HepG2 (cell line): Measurements from ENCODE around the gene KANK4. TPM values are rescaled to one million over a fixed set of nuclear protein-coding genes. Genes with fewer than 3 reads are reported as not detected.
A peak's percentile ranks its signal among the peaks of the same experiment; 100 is the strongest.

Experiments
- ATAC-seq: fragments of 200-7000 bp; cut with Tn5 transposase; 3 replicates; pipeline ENCODE4 v1.9.1; 2020; ENCODE audit warnings: mild to moderate bottlenecking, moderate library complexity
- BruUV-seq: library from RNA; stranded (reverse); fragments of 400-500 nt; replicated peaks from 2 replicates; lab custom pipeline; 2021; lab: Mats Ljungman, UMichigan
- CTCF ChIA-PET: fragments of 300-600 bp; formaldehyde crosslinking; extraction: SDS; loops from one replicate; lab custom pipeline; 2021; ENCODE audit warnings: low total read pairs, inconsistent platforms, low intra/inter-chr PET ratio; lab: Yijun Ruan, JAX
- POLR2A ChIA-PET: fragments of 350-600 bp; sonication (Branson Sonifier 250); formaldehyde crosslinking; loops from one replicate; lab custom pipeline; 2020; ENCODE audit warnings: antibody characterized with exemption, inconsistent platforms; lab: Yijun Ruan, JAX
- DNase-seq: peaks from one replicate; pipeline ENCODE4 v3.0.0-alpha.2; 2015; ENCODE audit warnings: low spot score
- FAIRE-seq: peaks from 3 replicates; lab custom pipeline; 2011; peaks lifted over from hg19 to GRCh38; lab: Jason Lieb, UNC
- H2AFZ ChIP-seq: one replicate; pipeline ENCODE4 v1.6.1; 2011; ENCODE audit warnings: low read length, inconsistent platforms
- H3K27ac ChIP-seq: fragments of 300-600 bp; 3 replicates; pipeline ENCODE4 v1.8.0; 2011; ENCODE audit warnings: mixed run types, mild to moderate bottlenecking, mixed read lengths, low read length, inconsistent platforms; ENCODE audit not compliant: insufficient read depth; ENCODE audit errors: extremely low read length
- H3K27me3 ChIP-seq, 2 experiments: fragments of 200-600 bp in 1 of 2; 2 replicates in 1 of 2; 3 replicates in 1 of 2; pipeline versions ENCODE4 v1.6.0 to v1.8.0; 2011; ENCODE audit warnings: low read length in 2 of 2, mild to moderate bottlenecking in 2 of 2, moderate library complexity in 2 of 2, inconsistent platforms in 1 of 2; ENCODE audit not compliant: insufficient read depth in 2 of 2, control insufficient read depth in 1 of 2
- H3K36me3 ChIP-seq, 2 experiments: fragments of 200-600 bp in 1 of 2; replicated peaks in 1 of 2; 2 replicates in 1 of 2; 3 replicates in 1 of 2; pipeline versions ENCODE4 v1.5.1 to v1.8.0; 2011; ENCODE audit warnings: low read length in 2 of 2, inconsistent platforms in 1 of 2; ENCODE audit not compliant: insufficient read depth in 2 of 2, control insufficient read depth in 1 of 2
- H3K4me1 ChIP-seq: 2 replicates; pipeline ENCODE4 v1.5.1; 2012; ENCODE audit warnings: low read length, inconsistent platforms; ENCODE audit not compliant: insufficient read depth
- H3K4me2 ChIP-seq: 2 replicates; pipeline ENCODE4 v1.6.0; 2011; ENCODE audit warnings: low read depth, low read length, inconsistent platforms
- H3K4me3 ChIP-seq, 3 experiments: fragments of 200-600 bp in 1 of 3; sonication (generic), shearing (Covaris generic) in 1 of 3; replicated peaks in 1 of 3; 2 replicates each; pipeline ENCODE4 v1.5.1; 2011 to 2016; ENCODE audit warnings: low read length in 3 of 3, inconsistent platforms in 2 of 3, low read depth in 2 of 3, mild to moderate bottlenecking in 2 of 3, control low read depth in 1 of 3, mixed read lengths in 1 of 3; ENCODE audit not compliant: insufficient read depth in 1 of 3
- H3K79me2 ChIP-seq: one replicate; pipeline ENCODE4 v1.6.1; 2011; ENCODE audit warnings: low read length, inconsistent platforms; ENCODE audit not compliant: insufficient read depth
- H3K9ac ChIP-seq: 2 replicates; pipeline ENCODE4 v1.6.0; 2011; ENCODE audit warnings: mild to moderate bottlenecking, low read depth, low read length, inconsistent platforms; ENCODE audit not compliant: insufficient read depth
- H3K9me3 ChIP-seq: 2 replicates; pipeline ENCODE4 v1.5.1; 2012; ENCODE audit warnings: mild to moderate bottlenecking, low read length
- H4K20me1 ChIP-seq: 2 replicates; pipeline ENCODE4 v1.6.0; 2011; ENCODE audit warnings: inconsistent platforms, mild to moderate bottlenecking, low read length, moderate library complexity; ENCODE audit not compliant: insufficient read depth
- ELF4 ChIP-seq: sonication (generic); formaldehyde crosslinking; IDR thresholded peaks from 2 replicates; pipeline ENCODE4 v1.5.0; 2020; ENCODE audit warnings: missing genetic modification reagents, mild to moderate bottlenecking, moderate library complexity, borderline replicate concordance
- PATZ1 ChIP-seq: sonication (generic); formaldehyde crosslinking; IDR thresholded peaks from 2 replicates; pipeline ENCODE4 v1.4.0; 2020; ENCODE audit warnings: missing genetic modification reagents
- RFX1 ChIP-seq: fragments of 450-650 bp; IDR thresholded peaks from 2 replicates; pipeline ENCODE4 v1.6.1; 2017
- STAG1 ChIP-seq: sonication (generic); formaldehyde crosslinking; IDR thresholded peaks from 2 replicates; pipeline ENCODE4 v1.4.0; 2020; ENCODE audit warnings: missing genetic modification reagents
- TARDBP ChIP-seq: sonication (generic); formaldehyde crosslinking; IDR thresholded peaks from 2 replicates; pipeline ENCODE4 v1.8.0; 2022; ENCODE audit warnings: mild to moderate bottlenecking, missing genetic modification reagents
- ZNF317 ChIP-seq: sonication (generic); formaldehyde crosslinking; IDR thresholded peaks from 2 replicates; pipeline ENCODE4 v1.5.0; 2020; ENCODE audit warnings: mild to moderate bottlenecking, missing genetic modification reagents
- ZNF775 ChIP-seq: sonication (generic); formaldehyde crosslinking; IDR thresholded peaks from 2 replicates; pipeline ENCODE4 v1.4.0; 2020; ENCODE audit warnings: missing genetic modification reagents, mild to moderate bottlenecking, moderate library complexity, borderline replicate concordance
- WGBS: methylation state at CpG from one replicate; pipeline ENCODE4 v1.1.6; 2017; ENCODE audit warnings: low lambda C conversion rate; 5-methylcytosine and 5-hydroxymethylcytosine counted together
- in situ Hi-C: cut with HindIII; loops from 2 replicates; pipeline ENCODE4 v1.10.0; 2017; ENCODE audit warnings: low pct_unique_long_range_greater_than_20kb; ENCODE audit not compliant: extremely low pct_ligation_motif_present
- intact Hi-C: fragments of 100-400 bp; cut with micrococcal nuclease; formaldehyde crosslinking; loops from one replicate; pipeline ENCODE4 v1.10.0; 2022; ENCODE audit not compliant: unreplicated experiment
- polyA plus RNA-seq, 8 experiments: library from polyadenylated mRNA; depleted of rRNA in 3 of 8; stranded (reverse) in 7 of 8; unstranded in 1 of 8; fragments of >200 nt; fragmentation: Illumina TruSeq in 4 of 8; extraction: Trizol in 4 of 8; gene quantifications; 2 replicates each; pipeline versions ENCODE4 v1.2.1 to v1.2.3, GENCODE V29; 2011 to 2016; ENCODE audit warnings: low read depth in 4 of 8, missing spikeins in 1 of 8, mixed read lengths in 1 of 8; ENCODE audit not compliant: insufficient read depth in 1 of 8
- total RNA-seq, 5 experiments: library from RNA; depleted of rRNA; stranded (reverse); fragments of >200 nt; fragmentation: Illumina TruSeq; extraction: Trizol; gene quantifications; 2 replicates each; pipeline ENCODE4 v1.2.3, GENCODE V29; 2016; ENCODE audit warnings: low read depth in 1 of 5

Gene KANK4
- total and polyA plus RNA-seq, 2 of the 13 experiments (the other 11 are each of a cell fraction or from before 2014, with no cell fraction given): 16.1 to 25.7 TPM

DNA sequence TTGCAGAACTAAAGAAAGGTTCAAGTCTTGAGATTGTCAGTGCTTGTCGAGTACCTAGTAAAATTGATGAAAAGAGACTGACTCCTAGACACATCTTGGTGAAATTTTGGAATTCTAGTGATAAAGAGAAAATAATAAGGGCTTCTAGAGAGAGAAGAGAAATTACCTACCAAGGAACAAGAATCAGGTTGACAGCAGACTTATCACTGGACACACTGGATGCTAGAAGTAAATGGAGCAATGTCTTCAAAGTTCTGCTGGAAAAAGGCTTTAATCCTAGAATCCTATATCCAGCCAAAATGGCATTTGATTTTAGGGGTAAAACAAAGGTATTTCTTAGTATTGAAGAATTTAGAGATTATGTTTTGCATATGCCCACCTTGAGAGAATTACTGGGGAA lies 108.3 kb downstream of the KANK4 start:
- POLR2A ChIA-PET: no interaction called here
- DNase-seq (no peak), FAIRE-seq (no peak)
- Histone ChIP-seq H2AFZ (no peak overlapping the region), H3K4me1 (no peaks in the 10 kb centered on the region), H3K36me3 (no peaks in the 10 kb centered on the region), H3K27ac (no peak overlapping the region), H3K79me2 (no peaks in the 10 kb centered on the region), H3K9ac (no peak overlapping the region), H3K27me3 (no peaks in the 10 kb centered on the region)
- intact Hi-C loops: no loop called here
- BruUV-seq: no TSS peak
- TF ChIP-seq PATZ1: no peak
- peak; percentile 99 for TF ChIP-seq ZNF317 (CRISPR knock-in tag)
- TF ChIP-seq RFX1: no peak
- TF ChIP-seq, all 625 proteins: peak for 1
- H3K9me3 ChIP-seq: peaks cover 16% of the 10 kb centered on the region; the same call in 1 of the 2 replicates
- WGBS: 0% methylated on average over 1 of the region's 1 CpG
- H3K4me2 ChIP-seq: no peak overlapping the region
- H4K20me1 ChIP-seq: no peaks in the 10 kb centered on the region
- no peak for ATAC-seq
- CTCF ChIA-PET: no interaction called here
- in situ Hi-C loops: no loop called here
- no peak overlapping the region for H3K4me3 ChIP-seq

DNA sequence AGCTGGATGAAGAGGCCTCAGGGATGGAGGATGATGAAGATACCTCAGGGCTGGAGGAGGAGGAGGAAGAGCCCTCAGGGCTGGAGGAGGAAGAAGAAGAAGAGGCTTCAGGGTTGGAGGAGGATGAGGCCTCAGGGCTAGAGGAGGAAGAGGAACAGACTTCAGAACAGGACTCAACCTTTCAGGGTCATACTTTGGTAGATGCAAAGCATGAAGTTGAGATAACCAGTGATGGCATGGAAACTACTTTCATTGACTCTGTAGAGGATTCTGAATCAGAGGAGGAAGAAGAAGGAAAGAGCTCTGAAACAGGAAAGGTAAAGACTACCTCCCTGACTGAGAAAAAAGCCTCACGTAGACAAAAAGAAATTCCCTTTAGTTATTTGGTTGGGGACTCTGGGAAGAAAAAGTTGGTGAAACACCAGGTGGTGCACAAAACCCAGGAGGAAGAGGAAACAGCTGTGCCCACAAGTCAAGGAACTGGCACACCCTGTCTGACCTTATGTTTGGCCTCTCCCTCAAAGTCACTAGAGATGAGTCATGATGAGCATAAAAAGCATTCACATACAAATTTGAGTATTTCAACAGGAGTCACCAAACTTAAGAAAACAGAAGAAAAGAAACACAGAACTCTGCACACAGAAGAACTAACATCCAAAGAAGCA lies 109.2 kb downstream of the KANK4 start:
- Histone ChIP-seq H3K9me3 (peaks cover 16% of the 10 kb centered on the region; the same call in 1 of the 2 replicates), H3K4me3 (no peak overlapping the region), H3K4me1 (no peaks in the 10 kb centered on the region), H3K27me3 (no peaks in the 10 kb centered on the region), H3K79me2 (no peaks in the 10 kb centered on the region), H3K27ac (no peak overlapping the region), H3K9ac (no peak overlapping the region), H3K36me3 (no peaks in the 10 kb centered on the region), H2AFZ (no peak overlapping the region), H3K4me2 (no peak overlapping the region), H4K20me1 (no peaks in the 10 kb centered on the region)
- FAIRE-seq: no peak
- WGBS: 28% methylated on average over 1 of the region's 1 CpG
- in situ Hi-C loops (no loop called here), intact Hi-C loops (no loop called here)
- CTCF ChIA-PET: no interaction called here
- ATAC-seq: no peak
- TF ChIP-seq ELF4 (CRISPR knock-in tag) (no peak), TARDBP (no peak), STAG1 (CRISPR knock-in tag) (peak; percentile 20; the same call in 1 of the 2 replicates), ZNF775 (CRISPR knock-in tag) (no peak)
- POLR2A ChIA-PET: no interaction called here
- no TSS peak for BruUV-seq
- no peak for DNase-seq
